ENCODE results near the gene STX17. TPM values are rescaled to one million over a fixed set of nuclear protein-coding genes. Genes with fewer than 3 reads are reported as not detected.

Gene STX17
- total RNA-seq, 1 experiment from 2014 or later: 24.6 TPM

DNA sequence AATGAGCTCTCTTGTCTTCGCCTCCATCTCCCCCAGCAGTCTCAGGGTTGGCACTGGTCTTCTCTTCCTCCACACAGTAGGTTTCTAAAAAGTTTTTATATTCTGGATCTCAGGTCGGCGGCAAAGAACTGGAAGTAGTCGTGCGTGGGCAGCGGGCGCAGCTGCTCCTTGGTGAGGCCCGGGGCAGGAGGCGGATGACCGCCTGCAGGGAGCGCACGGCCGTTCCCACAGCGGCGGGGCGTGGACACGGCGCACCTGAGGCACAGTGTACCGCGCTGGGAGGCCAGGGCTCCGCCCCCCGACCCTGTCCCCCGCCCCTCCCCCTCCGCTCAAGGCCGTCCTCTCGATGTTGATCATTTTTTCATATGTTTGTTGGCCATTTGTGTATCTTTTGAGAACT, 92.4 kb downstream of the STX17 start:
- ChIA-PET POLR2A (no interaction called here), RAD21 (ENCODE audit: low non-redundant PET in 1 of 2, low total read pairs in 2 of 2, uncharacterized antibody in 2 of 2, unreplicated experiment in 2 of 2) (no interaction called here), CTCF (no interaction called here)
- BruUV-seq (replicated peaks): no TSS peak
- Histone ChIP-seq H3K9ac (ENCODE audit: low read length) (no peak overlapping the region), H3K36me3 (ENCODE audit: control insufficient read depth in 1 of 2, insufficient read depth in 2 of 2, low read length in 2 of 2) (no peaks in the 10 kb centered on the region), H3K79me2 (ENCODE audit: insufficient read depth, low read length) (no peaks in the 10 kb centered on the region), H2AFZ (ENCODE audit: low read depth, low read length, poor library complexity, severe bottlenecking) (no peak overlapping the region), H3K27ac (ENCODE audit: low read depth, low read length) (no peak overlapping the region), H3K4me2 (ENCODE audit: low read length) (no peak overlapping the region), H3K9me2 (ENCODE audit: insufficient read depth) (no peaks in the 10 kb centered on the region), H3K27me3 (ENCODE audit: insufficient read depth, low read length) (no peaks in the 10 kb centered on the region), H4K20me1 (ENCODE audit: insufficient read depth) (no peaks in the 10 kb centered on the region), H3K4me3 (replicated peaks in 1 of 2; ENCODE audit: low read depth in 1 of 2, low read length in 2 of 2) (no peak overlapping the region), H3K9me3 (ENCODE audit: control insufficient read depth in 1 of 2, insufficient read depth in 1 of 2, low read depth in 1 of 2, low read length in 2 of 2) (no peaks in the 10 kb centered on the region), H3K4me1 (ENCODE audit: control insufficient read depth in 1 of 2, insufficient read depth in 2 of 2, low read length in 2 of 2) (no peaks in the 10 kb centered on the region)
- intact Hi-C loops (cut with micrococcal nuclease): no loop called here
- no peak for ATAC-seq
- no peak for DNase-seq (ENCODE audit: low read depth, low spot score)
- TF ChIP-seq, protein P1, sequence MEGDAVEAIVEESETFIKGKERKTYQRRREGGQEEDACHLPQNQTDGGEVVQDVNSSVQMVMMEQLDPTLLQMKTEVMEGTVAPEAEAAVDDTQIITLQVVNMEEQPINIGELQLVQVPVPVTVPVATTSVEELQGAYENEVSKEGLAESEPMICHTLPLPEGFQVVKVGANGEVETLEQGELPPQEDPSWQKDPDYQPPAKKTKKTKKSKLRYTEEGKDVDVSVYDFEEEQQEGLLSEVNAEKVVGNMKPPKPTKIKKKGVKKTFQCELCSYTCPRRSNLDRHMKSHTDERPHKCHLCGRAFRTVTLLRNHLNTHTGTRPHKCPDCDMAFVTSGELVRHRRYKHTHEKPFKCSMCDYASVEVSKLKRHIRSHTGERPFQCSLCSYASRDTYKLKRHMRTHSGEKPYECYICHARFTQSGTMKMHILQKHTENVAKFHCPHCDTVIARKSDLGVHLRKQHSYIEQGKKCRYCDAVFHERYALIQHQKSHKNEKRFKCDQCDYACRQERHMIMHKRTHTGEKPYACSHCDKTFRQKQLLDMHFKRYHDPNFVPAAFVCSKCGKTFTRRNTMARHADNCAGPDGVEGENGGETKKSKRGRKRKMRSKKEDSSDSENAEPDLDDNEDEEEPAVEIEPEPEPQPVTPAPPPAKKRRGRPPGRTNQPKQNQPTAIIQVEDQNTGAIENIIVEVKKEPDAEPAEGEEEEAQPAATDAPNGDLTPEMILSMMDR (IDR thresholded peaks at IDR 0.05 in 2 of 3, conservative IDR thresholded peaks at IDR 0.05 in 1 of 3; ENCODE audit: borderline replicate concordance in 1 of 3, insufficient read depth in 1 of 3, low read depth in 2 of 3, low read length in 2 of 3): no peak
- TF ChIP-seq JUND (IDR thresholded peaks at IDR 0.05): no peak
- TF ChIP-seq ZFX (IDR thresholded peaks at IDR 0.05): no peak
- no peak for TF ChIP-seq SIN3A (IDR thresholded peaks at IDR 0.05; ENCODE audit: low read depth)
- TF ChIP-seq YY1 (IDR thresholded peaks at IDR 0.05; ENCODE audit: extremely low read depth, insufficient replicate concordance, low read depth, low read length): no peak
- TF ChIP-seq POLR2A (IDR thresholded peaks at IDR 0.05; ENCODE audit: borderline replicate concordance, extremely low read depth, insufficient read depth, insufficient read length): no peak
- TF ChIP-seq, protein P2, sequence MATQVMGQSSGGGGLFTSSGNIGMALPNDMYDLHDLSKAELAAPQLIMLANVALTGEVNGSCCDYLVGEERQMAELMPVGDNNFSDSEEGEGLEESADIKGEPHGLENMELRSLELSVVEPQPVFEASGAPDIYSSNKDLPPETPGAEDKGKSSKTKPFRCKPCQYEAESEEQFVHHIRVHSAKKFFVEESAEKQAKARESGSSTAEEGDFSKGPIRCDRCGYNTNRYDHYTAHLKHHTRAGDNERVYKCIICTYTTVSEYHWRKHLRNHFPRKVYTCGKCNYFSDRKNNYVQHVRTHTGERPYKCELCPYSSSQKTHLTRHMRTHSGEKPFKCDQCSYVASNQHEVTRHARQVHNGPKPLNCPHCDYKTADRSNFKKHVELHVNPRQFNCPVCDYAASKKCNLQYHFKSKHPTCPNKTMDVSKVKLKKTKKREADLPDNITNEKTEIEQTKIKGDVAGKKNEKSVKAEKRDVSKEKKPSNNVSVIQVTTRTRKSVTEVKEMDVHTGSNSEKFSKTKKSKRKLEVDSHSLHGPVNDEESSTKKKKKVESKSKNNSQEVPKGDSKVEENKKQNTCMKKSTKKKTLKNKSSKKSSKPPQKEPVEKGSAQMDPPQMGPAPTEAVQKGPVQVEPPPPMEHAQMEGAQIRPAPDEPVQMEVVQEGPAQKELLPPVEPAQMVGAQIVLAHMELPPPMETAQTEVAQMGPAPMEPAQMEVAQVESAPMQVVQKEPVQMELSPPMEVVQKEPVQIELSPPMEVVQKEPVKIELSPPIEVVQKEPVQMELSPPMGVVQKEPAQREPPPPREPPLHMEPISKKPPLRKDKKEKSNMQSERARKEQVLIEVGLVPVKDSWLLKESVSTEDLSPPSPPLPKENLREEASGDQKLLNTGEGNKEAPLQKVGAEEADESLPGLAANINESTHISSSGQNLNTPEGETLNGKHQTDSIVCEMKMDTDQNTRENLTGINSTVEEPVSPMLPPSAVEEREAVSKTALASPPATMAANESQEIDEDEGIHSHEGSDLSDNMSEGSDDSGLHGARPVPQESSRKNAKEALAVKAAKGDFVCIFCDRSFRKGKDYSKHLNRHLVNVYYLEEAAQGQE (IDR thresholded peaks at IDR 0.05; ENCODE audit: low read depth): no peak
- TF ChIP-seq EGR1 (IDR thresholded peaks at IDR 0.05; ENCODE audit: low read depth): no peak
- no peak for TF ChIP-seq EZH2phosphoT487 (IDR thresholded peaks at IDR 0.05; ENCODE audit: borderline replicate concordance)
- TF ChIP-seq SRF (IDR thresholded peaks at IDR 0.05; ENCODE audit: low read depth): no peak
- TF ChIP-seq FOSL1 (IDR thresholded peaks at IDR 0.05; ENCODE audit: low read depth): no peak
- TF ChIP-seq, protein P3, sequence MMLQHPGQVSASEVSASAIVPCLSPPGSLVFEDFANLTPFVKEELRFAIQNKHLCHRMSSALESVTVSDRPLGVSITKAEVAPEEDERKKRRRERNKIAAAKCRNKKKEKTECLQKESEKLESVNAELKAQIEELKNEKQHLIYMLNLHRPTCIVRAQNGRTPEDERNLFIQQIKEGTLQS (IDR thresholded peaks at IDR 0.05): no peak
- TF ChIP-seq CEBPB (IDR thresholded peaks at IDR 0.05; ENCODE audit: low read depth): no peak
- TF ChIP-seq TCF7L2 (IDR thresholded peaks at IDR 0.05; ENCODE audit: borderline replicate concordance, extremely low read depth, insufficient read depth, insufficient read length): no peak
- TF ChIP-seq, protein P4, sequence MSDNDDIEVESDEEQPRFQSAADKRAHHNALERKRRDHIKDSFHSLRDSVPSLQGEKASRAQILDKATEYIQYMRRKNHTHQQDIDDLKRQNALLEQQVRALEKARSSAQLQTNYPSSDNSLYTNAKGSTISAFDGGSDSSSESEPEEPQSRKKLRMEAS (IDR thresholded peaks at IDR 0.05): no peak
- no peak for TF ChIP-seq EZH2 (IDR thresholded peaks at IDR 0.05)
- TF ChIP-seq ZNF274 (IDR thresholded peaks at IDR 0.05; ENCODE audit: low read depth, low read length): no peak
- TF ChIP-seq SP1 (IDR thresholded peaks at IDR 0.05; ENCODE audit: low read depth): no peak
- TF ChIP-seq CBX3 (IDR thresholded peaks at IDR 0.05; ENCODE audit: low read depth): no peak
